Endothelial cell of umbilical vein (primary cell): ENCODE results near the gene MCM3AP. TPM values are rescaled to one million over a fixed set of nuclear protein-coding genes. Genes with fewer than 3 reads are reported as not detected.

Experiments
- BruUV-seq: library from RNA; stranded (reverse); fragments of 400-500 nt; replicated peaks from 2 replicates; lab custom pipeline; 2021; lab: Mats Ljungman, UMichigan
- CTCF ChIA-PET: fragments of 300-600, 350-600 bp; sonication (Branson Sonifier 250); formaldehyde crosslinking; loops from one replicate; lab custom pipeline; 2021; ENCODE audit warnings: antibody characterized with exemption, inconsistent platforms; lab: Charles Lee
- POLR2A ChIA-PET: fragments of 300-600, 350-600 bp; sonication (Branson Sonifier 250); formaldehyde crosslinking; loops from one replicate; lab custom pipeline; 2021; ENCODE audit warnings: antibody characterized with exemption, inconsistent platforms; lab: Charles Lee
- DNase-seq: peaks from one replicate; pipeline ENCODE4 v3.0.0-alpha.2; 2011; ENCODE audit warnings: low read depth, low spot score
- FAIRE-seq: peaks from 2 replicates; lab custom pipeline; 2011; peaks lifted over from hg19 to GRCh38; lab: Jason Lieb, UNC
- H2AFZ ChIP-seq: 2 replicates; pipeline ENCODE4 v1.6.0; 2012; ENCODE audit warnings: low read depth, low read length, control low read depth, inconsistent platforms
- H3K27ac ChIP-seq: 2 replicates; pipeline ENCODE4 v1.5.1; 2011; ENCODE audit warnings: low read depth, mild to moderate bottlenecking, control low read depth, low read length, moderate library complexity; ENCODE audit not compliant: insufficient read depth
- H3K27me3 ChIP-seq, 2 experiments: 2 replicates each; pipeline versions ENCODE4 v1.6.0 to v1.6.1; 2011; ENCODE audit warnings: low read length in 2 of 2, mixed read lengths in 1 of 2; ENCODE audit not compliant: control insufficient read depth in 2 of 2, insufficient read depth in 2 of 2
- H3K36me3 ChIP-seq, 2 experiments: 2 replicates in 1 of 2; 3 replicates in 1 of 2; pipeline ENCODE4 v1.5.1; 2011; ENCODE audit warnings: low read length in 2 of 2, mild to moderate bottlenecking in 1 of 2, moderate library complexity in 1 of 2; ENCODE audit not compliant: control insufficient read depth in 2 of 2, insufficient read depth in 2 of 2; ENCODE audit errors: extremely low read depth in 1 of 2
- H3K4me1 ChIP-seq: 3 replicates; pipeline ENCODE4 v1.5.1; 2011; ENCODE audit warnings: mild to moderate bottlenecking, low read length; ENCODE audit not compliant: control insufficient read depth, insufficient read depth; ENCODE audit errors: extremely low read depth
- H3K4me2 ChIP-seq: 2 replicates; pipeline ENCODE4 v1.6.1; 2011; ENCODE audit warnings: low read length, control low read depth, mixed read lengths; ENCODE audit not compliant: insufficient read depth
- H3K4me3 ChIP-seq, 3 experiments: fragments of 200-600 bp in 1 of 3; sonication (generic), shearing (Covaris generic) in 1 of 3; replicated peaks in 1 of 3; 2 replicates each; pipeline ENCODE4 v1.5.1; 2011 to 2016; ENCODE audit warnings: control low read depth in 3 of 3, low read length in 3 of 3, mild to moderate bottlenecking in 2 of 3, inconsistent platforms in 1 of 3, low read depth in 1 of 3, moderate library complexity in 1 of 3; ENCODE audit not compliant: insufficient read depth in 1 of 3
- H3K79me2 ChIP-seq: 2 replicates; pipeline ENCODE4 v1.6.0; 2012; ENCODE audit warnings: low read length, inconsistent platforms; ENCODE audit not compliant: control insufficient read depth, insufficient read depth
- H3K9ac ChIP-seq: replicated peaks from 2 replicates; pipeline ENCODE3; 2011; ENCODE audit warnings: low read length, control low read depth; ENCODE audit not compliant: insufficient read depth; ENCODE audit errors: extremely low read depth
- H3K9me1 ChIP-seq: replicated peaks from 3 replicates; pipeline ENCODE4 v1.6.0; 2011; ENCODE audit warnings: mild to moderate bottlenecking, low read length; ENCODE audit not compliant: control insufficient read depth, insufficient read depth; ENCODE audit errors: extremely low read depth
- H3K9me3 ChIP-seq: replicated peaks from 2 replicates; pipeline ENCODE4 v1.5.1; 2012; ENCODE audit warnings: low read length, inconsistent platforms; ENCODE audit not compliant: control insufficient read depth, insufficient read depth
- H4K20me1 ChIP-seq: replicated peaks from 2 replicates; pipeline ENCODE3; 2011; ENCODE audit warnings: mild to moderate bottlenecking, low read length; ENCODE audit not compliant: control insufficient read depth, insufficient read depth; ENCODE audit errors: extremely low read depth
- CTCF ChIP-seq, 2 donors: IDR thresholded peaks; 1 replicate in 1 of 2; 2 replicates in 1 of 2; pipeline ENCODE4 v1.5.1; 2011; ENCODE audit warnings: low read length in 2 of 2, mild to moderate bottlenecking in 2 of 2, moderate library complexity in 2 of 2, control low read depth in 1 of 2, inconsistent platforms in 1 of 2, low read depth in 1 of 2; ENCODE audit not compliant: insufficient read depth in 1 of 2; ENCODE audit errors: extremely low read depth in 1 of 2
- EZH2 ChIP-seq: IDR thresholded peaks from 2 replicates; pipeline ENCODE4 v1.6.1; 2012; ENCODE audit warnings: borderline replicate concordance, low read depth, mild to moderate bottlenecking, moderate library complexity, low read length, inconsistent platforms; ENCODE audit not compliant: severe bottlenecking
- FOS ChIP-seq: IDR thresholded peaks from 2 replicates; pipeline ENCODE4 v1.6.1; 2011; ENCODE audit warnings: mild to moderate bottlenecking, low read length, moderate library complexity, borderline replicate concordance; ENCODE audit not compliant: insufficient read depth
- GATA2 ChIP-seq: IDR thresholded peaks from 2 replicates; pipeline ENCODE4 v1.7.0; 2011; ENCODE audit warnings: low read depth, mild to moderate bottlenecking, moderate library complexity, mixed read lengths, low read length; ENCODE audit not compliant: insufficient read length, insufficient read depth
- JUN ChIP-seq: IDR thresholded peaks from 2 replicates; pipeline ENCODE4 v1.6.1; 2011; ENCODE audit warnings: borderline replicate concordance, low read depth; ENCODE audit not compliant: insufficient read length, insufficient read depth
- MAX ChIP-seq: IDR thresholded peaks from 2 replicates; pipeline ENCODE4 v1.6.1; 2011; ENCODE audit not compliant: insufficient read depth, insufficient read length
- MYC ChIP-seq: IDR thresholded peaks from one replicate; pipeline ENCODE4 v1.6.1; 2011; ENCODE audit warnings: mild to moderate bottlenecking, low read depth, low read length
- POLR2A ChIP-seq: IDR thresholded peaks from 2 replicates; pipeline ENCODE4 v1.6.1; 2012; ENCODE audit warnings: low read depth, mild to moderate bottlenecking, control low read depth, low read length
- POLR2AphosphoS5 ChIP-seq: IDR thresholded peaks from 2 replicates; pipeline ENCODE4 v1.6.1; 2012; ENCODE audit warnings: low read depth, mild to moderate bottlenecking, control low read depth, low read length, moderate library complexity; ENCODE audit not compliant: insufficient read depth
- dilution Hi-C: fragments of 300-500 bp; cut with MboI; formaldehyde crosslinking; loops from one replicate; pipeline ENCODE4 v1.15.0; 2019; ENCODE audit warnings: low sequenced_read_pairs; ENCODE audit not compliant: extremely low pct_ligation_motif_present
- intact Hi-C: fragments of 100-400 bp; cut with micrococcal nuclease; formaldehyde crosslinking; loops from one replicate; pipeline ENCODE4 v1.10.0; 2022
- polyA plus RNA-seq, 4 experiments: library from polyadenylated mRNA; depleted of rRNA in 3 of 4; stranded (reverse) in 3 of 4; unstranded in 1 of 4; fragments of >200 nt; gene quantifications; 2 replicates each; pipeline versions ENCODE4 v1.2.1 to v1.2.3, GENCODE V29; 2011 to 2012; ENCODE audit warnings: missing spikeins in 1 of 4
- total RNA-seq: library from RNA; stranded (reverse); gene quantifications from 2 replicates; pipeline ENCODE4 v1.2.3, GENCODE V29; 2021

The MCM3AP gene
- total and polyA plus RNA-seq, 2 donors (not counting 3 experiments of a cell fraction or from before 2014, with no cell fraction given) = 37.9 to 115 TPM

GRCh38 chr21:46307625-46308024, 22.2 kb upstream of the MCM3AP start:
- no peaks in the 10 kb centered on the region for H3K27me3 ChIP-seq
- no peak overlapping the region for H2AFZ ChIP-seq
- H3K4me2 ChIP-seq = no peak overlapping the region
- POLR2A ChIA-PET = no interaction called here
- no peaks in the 10 kb centered on the region for H3K4me1 ChIP-seq
- H3K36me3 ChIP-seq = peaks cover 3 to 4% of the 10 kb centered on the region in 2 experiments
- H3K9ac ChIP-seq = no peak overlapping the region
- no peaks in the 10 kb centered on the region for H3K79me2 ChIP-seq
- dilution Hi-C loops (no loop called here), intact Hi-C loops (no loop called here)
- no peaks in the 10 kb centered on the region for H4K20me1 ChIP-seq
- CTCF ChIA-PET = no interaction called here
- H3K9me3 ChIP-seq = no peaks in the 10 kb centered on the region
- H3K9me1 ChIP-seq = no peaks in the 10 kb centered on the region
- no peak overlapping the region for H3K27ac ChIP-seq
- TF ChIP-seq POLR2A = no peak
- no peak for TF ChIP-seq JUN
- no peak for TF ChIP-seq MYC
- TF ChIP-seq EZH2 = no peak
- no peak for TF ChIP-seq CTCF (IDR thresholded peaks at IDR 0.05; ENCODE audit: extremely low read depth in 1 of 2, insufficient read depth in 1 of 2, low read depth in 1 of 2, low read length in 2 of 2)
- TF ChIP-seq MAX = no peak
- TF ChIP-seq FOS = no peak
- TF ChIP-seq GATA2 = no peak
- no peak for TF ChIP-seq POLR2AphosphoS5
- FAIRE-seq (peak; percentile 47), DNase-seq (no peak)
- BruUV-seq = no TSS peak
- no peak overlapping the region for H3K4me3 ChIP-seq
